K562 (cell line): Measurements from ENCODE around the gene CLTRN. TPM values are rescaled to one million over a fixed set of nuclear protein-coding genes. Genes with fewer than 3 reads are reported as not detected.

Experiments used
- CHD2 ChIP-seq: IDR thresholded peaks from 2 replicates; pipeline ENCODE4 v1.6.1; 2011; ENCODE audit warnings: low read depth, low read length
- CTBP1 ChIP-seq: fragments of 450-650 bp; IDR thresholded peaks from 2 replicates; pipeline ENCODE4 v1.6.1; 2016; ENCODE audit warnings: borderline replicate concordance
- ETV1 ChIP-seq: fragments of 450-650 bp; conservative IDR thresholded peaks from 2 replicates; pipeline ENCODE4 v1.6.1; 2016; ENCODE audit warnings: missing genetic modification characterization, control low read depth, low read depth, missing compliant biosample characterization
- HMBOX1 ChIP-seq: sonication (generic); IDR thresholded peaks from 2 replicates; pipeline ENCODE4 v1.6.1; 2016
- LARP7 ChIP-seq: fragments of 450-650 bp; IDR thresholded peaks from 2 replicates; pipeline ENCODE4 v1.6.1; 2016
- LEF1 ChIP-seq: fragments of 450-650 bp; IDR thresholded peaks from 2 replicates; pipeline ENCODE4 v1.6.1; 2016; ENCODE audit warnings: mild to moderate bottlenecking
- MNT ChIP-seq, 2 experiments: fragments of 450-650 bp; conservative IDR thresholded peaks; 2 replicates each; pipeline ENCODE4 v1.6.1; 2017; ENCODE audit warnings: mild to moderate bottlenecking in 2 of 2, moderate library complexity in 2 of 2
- NELFE ChIP-seq: IDR thresholded peaks from 2 replicates; pipeline ENCODE4 v1.6.1; 2011; ENCODE audit warnings: mild to moderate bottlenecking; ENCODE audit not compliant: insufficient read depth, insufficient read length
- PRMT5 ChIP-seq: sonication (generic); formaldehyde crosslinking; IDR thresholded peaks from 2 replicates; pipeline ENCODE4 v1.5.0; 2020; ENCODE audit warnings: missing genetic modification reagents
- SNRNP70 ChIP-seq: fragments of 200-400 bp; formaldehyde crosslinking; optimal IDR thresholded peaks from 2 replicates; pipeline ENCODE3; 2017; ENCODE audit warnings: low read depth, low read length
- TAF15 ChIP-seq: fragments of 200-400 bp; formaldehyde crosslinking; IDR thresholded peaks from 2 replicates; pipeline ENCODE4 v1.6.1; 2017; ENCODE audit warnings: mild to moderate bottlenecking, low read depth, low read length, moderate library complexity
- ZBTB17 ChIP-seq: fragments of 450-650 bp; formaldehyde crosslinking; IDR thresholded peaks from 2 replicates; pipeline ENCODE4 v1.4.0; 2020; ENCODE audit warnings: mild to moderate bottlenecking
- ZC3H11A ChIP-seq: IDR thresholded peaks from 2 replicates; pipeline ENCODE4 v1.6.1; 2012; ENCODE audit warnings: low read depth, low read length, improper control_type of control experiment
- ZNF3 ChIP-seq: fragments of 250-450 bp; sonication (Bioruptor Pico); IDR thresholded peaks from 2 replicates; pipeline ENCODE4 v1.5.0; 2021; ENCODE audit warnings: mild to moderate bottlenecking, moderate library complexity
- ZNF347 ChIP-seq: fragments of 450-650 bp; formaldehyde crosslinking; IDR thresholded peaks from 2 replicates; pipeline ENCODE4 v1.4.0; 2020; ENCODE audit warnings: low read depth, mild to moderate bottlenecking, moderate library complexity
- ZNF764 ChIP-seq: fragments of 250-450 bp; sonication (Bioruptor Pico); IDR thresholded peaks from 2 replicates; pipeline ENCODE4 v1.4.0; 2020; ENCODE audit warnings: low read depth, mild to moderate bottlenecking, moderate library complexity
- polyA plus RNA-seq, 8 experiments: library from polyadenylated mRNA; depleted of rRNA in 4 of 8; stranded (reverse) in 5 of 8; unstranded in 3 of 8; fragments of >200 nt; fragmentation: Nextera tagmentation in 2 of 8; fragmentation: Illumina TruSeq in 1 of 8; extraction: Ambion mirVana in 2 of 8; extraction: Trizol in 1 of 8; gene quantifications; 2 replicates each; pipeline versions ENCODE4 v1.2.1 to v1.2.3, GENCODE V29; 2011 to 2014; ENCODE audit warnings: inconsistent platforms in 1 of 8, missing spikeins in 1 of 8
- total RNA-seq, 7 experiments: library from RNA; depleted of rRNA in 6 of 7; stranded (reverse); fragments of >200 nt in 6 of 7; fragmentation: Illumina TruSeq in 2 of 7; extraction: Trizol in 2 of 7; gene quantifications; 2 replicates each; pipeline versions ENCODE4 v1.2.1 to v1.2.3, GENCODE V29; 2011 to 2021; ENCODE audit warnings: low replicate concordance in 1 of 7
- TF ChIP-seq, protein P1 (sequence below), 3 experiments: fragments of 200-800 bp in 1 of 3; fragments of 250-450 bp in 1 of 3; fragments of 450-650 bp in 1 of 3; sonication (Bioruptor Pico) in 1 of 3; sonication (Bioruptor generic) in 1 of 3; formaldehyde crosslinking in 1 of 3; IDR thresholded peaks; 2 replicates each; pipeline versions ENCODE4 v1.6.1 to v1.8.0; 2016 to 2022; ENCODE audit warnings: mild to moderate bottlenecking in 2 of 3, missing genetic modification characterization in 2 of 3, missing compliant biosample characterization in 1 of 3, moderate library complexity in 1 of 3
- TF ChIP-seq, protein P2 (sequence below), 2 experiments: fragments of 450-650 bp in 1 of 2; sonication (generic) in 1 of 2; formaldehyde crosslinking in 1 of 2; IDR thresholded peaks in 1 of 2; conservative IDR thresholded peaks in 1 of 2; 2 replicates each; pipeline versions ENCODE4 v1.6.1 to v1.8.1; 2016 to 2023; ENCODE audit warnings: mild to moderate bottlenecking in 2 of 2, moderate library complexity in 2 of 2, inconsistent platforms in 1 of 2, missing genetic modification reagents in 1 of 2
- TF ChIP-seq, protein P3 (sequence below): fragments of 250-450 bp; sonication (Bioruptor Pico); IDR thresholded peaks from 2 replicates; pipeline ENCODE4 v1.8.0; 2021; ENCODE audit warnings: borderline replicate concordance, mild to moderate bottlenecking, moderate library complexity; ENCODE audit not compliant: poor library complexity, severe bottlenecking

Gene CLTRN
- total and polyA plus RNA-seq, 9 of the 15 experiments (the other 6 are each of a cell fraction or from before 2014, with no cell fraction given), result 0.11 to 0.36 (median 0.18) TPM; not detected in 2

GRCh38 chrX:15579778-15580747 lies 84.5 kb downstream of the CLTRN start (continued):
- TF ChIP-seq, protein P1, sequence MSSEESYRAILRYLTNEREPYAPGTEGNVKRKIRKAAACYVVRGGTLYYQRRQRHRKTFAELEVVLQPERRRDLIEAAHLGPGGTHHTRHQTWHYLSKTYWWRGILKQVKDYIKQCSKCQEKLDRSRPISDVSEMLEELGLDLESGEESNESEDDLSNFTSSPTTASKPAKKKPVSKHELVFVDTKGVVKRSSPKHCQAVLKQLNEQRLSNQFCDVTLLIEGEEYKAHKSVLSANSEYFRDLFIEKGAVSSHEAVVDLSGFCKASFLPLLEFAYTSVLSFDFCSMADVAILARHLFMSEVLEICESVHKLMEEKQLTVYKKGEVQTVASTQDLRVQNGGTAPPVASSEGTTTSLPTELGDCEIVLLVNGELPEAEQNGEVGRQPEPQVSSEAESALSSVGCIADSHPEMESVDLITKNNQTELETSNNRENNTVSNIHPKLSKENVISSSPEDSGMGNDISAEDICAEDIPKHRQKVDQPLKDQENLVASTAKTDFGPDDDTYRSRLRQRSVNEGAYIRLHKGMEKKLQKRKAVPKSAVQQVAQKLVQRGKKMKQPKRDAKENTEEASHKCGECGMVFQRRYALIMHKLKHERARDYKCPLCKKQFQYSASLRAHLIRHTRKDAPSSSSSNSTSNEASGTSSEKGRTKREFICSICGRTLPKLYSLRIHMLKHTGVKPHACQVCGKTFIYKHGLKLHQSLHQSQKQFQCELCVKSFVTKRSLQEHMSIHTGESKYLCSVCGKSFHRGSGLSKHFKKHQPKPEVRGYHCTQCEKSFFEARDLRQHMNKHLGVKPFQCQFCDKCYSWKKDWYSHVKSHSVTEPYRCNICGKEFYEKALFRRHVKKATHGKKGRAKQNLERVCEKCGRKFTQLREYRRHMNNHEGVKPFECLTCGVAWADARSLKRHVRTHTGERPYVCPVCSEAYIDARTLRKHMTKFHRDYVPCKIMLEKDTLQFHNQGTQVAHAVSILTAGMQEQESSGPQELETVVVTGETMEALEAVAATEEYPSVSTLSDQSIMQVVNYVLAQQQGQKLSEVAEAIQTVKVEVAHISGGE (CRISPR knock-in tag; IDR thresholded peaks at IDR 0.05), result 0 out of 6 replicates have a peak, but pooled peaks of 1 of the 3 experiments have one; percentile 21
- TF ChIP-seq ZNF347 (CRISPR knock-in tag) (no peak), SNRNP70 (no peak), ZNF3 (CRISPR knock-in tag) (no peak), MNT (conservative IDR thresholded peaks at IDR 0.05) (peak in 1 of 2 experiments; percentile 45; a peak in 1 of 4 replicates), NELFE (no peak), ZC3H11A (no peak), ETV1 (no peak), ZBTB17 (CRISPR knock-in tag) (no peak), LARP7 (no peak), HMBOX1 (peak; percentile 94), CHD2 (no peak), TAF15 (no peak), LEF1 (peak; percentile 51; the same call in 1 of the 2 replicates), PRMT5 (CRISPR knock-in tag) (no peak), ZNF764 (no peak), CTBP1 (peak; percentile 13; the same call in 1 of the 2 replicates)
- TF ChIP-seq, protein P2, sequence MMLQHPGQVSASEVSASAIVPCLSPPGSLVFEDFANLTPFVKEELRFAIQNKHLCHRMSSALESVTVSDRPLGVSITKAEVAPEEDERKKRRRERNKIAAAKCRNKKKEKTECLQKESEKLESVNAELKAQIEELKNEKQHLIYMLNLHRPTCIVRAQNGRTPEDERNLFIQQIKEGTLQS (IDR thresholded peaks at IDR 0.05), result peak; percentile 40; the same call in 1 of the 2 replicates
- TF ChIP-seq, protein P2 (CRISPR knock-in tag; conservative IDR thresholded peaks at IDR 0.05), result no peak
- TF ChIP-seq, protein P3, sequence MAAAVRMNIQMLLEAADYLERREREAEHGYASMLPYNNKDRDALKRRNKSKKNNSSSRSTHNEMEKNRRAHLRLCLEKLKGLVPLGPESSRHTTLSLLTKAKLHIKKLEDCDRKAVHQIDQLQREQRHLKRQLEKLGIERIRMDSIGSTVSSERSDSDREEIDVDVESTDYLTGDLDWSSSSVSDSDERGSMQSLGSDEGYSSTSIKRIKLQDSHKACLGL, result no peak
